Adipose tissue (tissue), 3 donors: Measurements from ENCODE around the gene NTHL1. TPM values are rescaled to one million over a fixed set of nuclear protein-coding genes. Genes with fewer than 3 reads are reported as not detected.

Experiments used
- H3K27ac ChIP-seq: one replicate; pipeline ENCODE4 v1.5.1; 2013; ENCODE audit warnings: low read depth, low read length
- WGBS, 3 donors: extraction: QIAGEN DNeasy Blood & Tissue Kit; methylation state at CpG; one replicate each; pipeline ENCODE4 v1.1.7; 2013; 5-methylcytosine and 5-hydroxymethylcytosine counted together
- polyA plus RNA-seq, 3 donors: library from polyadenylated mRNA; stranded (reverse); fragments of 200-250 nt; gene quantifications; one replicate each; pipeline ENCODE4 v1.2.3, GENCODE V29; 2013
- donor health status: healthy with polysubstance abuse.
- donor health status: Bipolar disorder and iron deficiency.
- donor health status: healthy.

NTHL1 gene
- polyA plus RNA-seq, 3 donors = 12.1 to 23.3 (median 14.5) TPM

- no peak overlapping the region for H3K27ac ChIP-seq
- 94 to 98% (median 95%) methylated on average over 21 of the region's 21 CpGs for WGBS, 3 donors
Measured at GRCh38 chr16:2053211-2053610, 5.6 kb upstream of the NTHL1 start.

- WGBS, 3 donors = 0 to 1% (median 1%) methylated on average over 27 to 30 of the region's 30 CpGs
- H3K27ac ChIP-seq = no peak overlapping the region
Measured at GRCh38 chr16:2048116-2048543, 496 bp upstream of the NTHL1 start.

GRCh38 chr16:2046893-2047329, 723 bp downstream of the NTHL1 start:
- 19 to 25% (median 21%) methylated on average over 8 of the region's 8 CpGs for WGBS, 3 donors
- no peak overlapping the region for H3K27ac ChIP-seq

GRCh38 chr16:2045965-2046892, 1.4 kb downstream of the NTHL1 start:
- H3K27ac ChIP-seq = no peak overlapping the region
- 86 to 91% (median 89%) methylated on average over 21 of the region's 21 CpGs for WGBS, 3 donors

- no peak overlapping the region for H3K27ac ChIP-seq
- WGBS, 3 donors = 64 to 85% (median 75%) methylated on average over 20 to 22 of the region's 22 CpGs
Measured at GRCh38 chr16:2044541-2044940, 3.1 kb downstream of the NTHL1 start.

GRCh38 chr16:2043667-2044451, 3.8 kb downstream of the NTHL1 start:
- H3K27ac ChIP-seq = no peak overlapping the region
- 45 to 73% (median 49%) methylated on average over 25 to 26 of the region's 26 CpGs for WGBS, 3 donors

- 72 to 78% (median 78%) methylated on average over 11 of the region's 11 CpGs for WGBS, 3 donors
- no peak overlapping the region for H3K27ac ChIP-seq
Measured at GRCh38 chr16:2042986-2043666, 4.5 kb downstream of the NTHL1 start.

GRCh38 chr16:2042171-2042985, 5.3 kb downstream of the NTHL1 start:
- WGBS, 3 donors = 59 to 77% (median 73%) methylated on average over 17 to 22 of the region's 22 CpGs
- no peak overlapping the region for H3K27ac ChIP-seq

GRCh38 chr16:2040787-2041522, 6.7 kb downstream of the NTHL1 start:
- H3K27ac ChIP-seq = no peak overlapping the region
- WGBS, 3 donors = 71 to 86% (median 75%) methylated on average over 17 to 20 of the region's 20 CpGs

GRCh38 chr16:2040041-2040786, 7.4 kb downstream of the NTHL1 start:
- no peak overlapping the region for H3K27ac ChIP-seq
- WGBS, 3 donors = 80 to 92% (median 83%) methylated on average over 24 of the region's 24 CpGs

GRCh38 chr16:2039274-2040031, 8.2 kb downstream of the NTHL1 start:
- no peak overlapping the region for H3K27ac ChIP-seq

GRCh38 chr16:2038382-2039231, 9.0 kb downstream of the NTHL1 start:
- H3K27ac ChIP-seq = no peak overlapping the region
- 57 to 74% (median 65%) methylated on average over 29 to 41 of the region's 41 CpGs for WGBS, 3 donors

More at GRCh38 chr16:2039274-2040031, 8.2 kb downstream of the NTHL1 start:
- 32 to 66% (median 51%) methylated on average over 28 to 29 of the region's 29 CpGs for WGBS, 3 donors

GRCh38 chr16:2037647-2038381, 9.8 kb downstream of the NTHL1 start:
- H3K27ac ChIP-seq = no peak overlapping the region
- WGBS, 3 donors = 69 to 84% (median 77%) methylated on average over 29 of the region's 29 CpGs

GRCh38 chr16:2037115-2037514, 10.5 kb downstream of the NTHL1 start:
- H3K27ac ChIP-seq = no peak overlapping the region
- WGBS, 3 donors = 90 to 91% (median 90%) methylated on average over 15 of the region's 15 CpGs
